ENCODE data around the gene AFP. TPM values are rescaled to one million over a fixed set of nuclear protein-coding genes. Genes with fewer than 3 reads are reported as not detected.

AFP gene
- total RNA-seq, 1 donor from 2014 or later, result 0.31 TPM

DNA sequence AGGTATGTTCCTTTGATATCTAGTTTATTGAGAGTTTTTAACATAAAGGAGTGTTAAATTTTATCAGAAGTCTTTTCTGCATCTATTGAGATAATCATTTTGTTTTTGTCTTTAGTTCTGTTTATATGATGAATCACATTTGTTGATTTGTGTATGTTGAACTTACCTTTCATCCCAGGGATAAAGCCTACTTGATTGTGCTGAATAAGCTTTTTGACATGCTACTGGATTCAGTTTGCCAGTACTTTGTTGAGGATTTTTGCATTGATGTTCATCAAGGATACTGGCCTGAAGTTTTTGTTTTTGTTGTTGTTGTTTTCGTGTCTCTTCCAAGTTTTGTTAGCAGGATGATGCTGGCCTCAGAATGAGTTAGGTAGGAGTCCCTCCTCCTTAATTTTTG lies 34.7 kb downstream of the AFP start:
- Mint-ChIP-seq H3K36me3 (no peaks in the 10 kb centered on the region), H3K27me3 (ENCODE audit: low read depth) (peaks cover 3% of the 10 kb centered on the region), H3K4me1 (no peaks in the 10 kb centered on the region), H3K27ac (no peak overlapping the region), H3K4me3 (no peak overlapping the region), H3K9me3 (peaks cover 40% of the 10 kb centered on the region)
- no peak for DNase-seq (ENCODE audit: low spot score in 2 of 2, unreplicated experiment in 2 of 2)
- TF ChIP-seq, protein P1, sequence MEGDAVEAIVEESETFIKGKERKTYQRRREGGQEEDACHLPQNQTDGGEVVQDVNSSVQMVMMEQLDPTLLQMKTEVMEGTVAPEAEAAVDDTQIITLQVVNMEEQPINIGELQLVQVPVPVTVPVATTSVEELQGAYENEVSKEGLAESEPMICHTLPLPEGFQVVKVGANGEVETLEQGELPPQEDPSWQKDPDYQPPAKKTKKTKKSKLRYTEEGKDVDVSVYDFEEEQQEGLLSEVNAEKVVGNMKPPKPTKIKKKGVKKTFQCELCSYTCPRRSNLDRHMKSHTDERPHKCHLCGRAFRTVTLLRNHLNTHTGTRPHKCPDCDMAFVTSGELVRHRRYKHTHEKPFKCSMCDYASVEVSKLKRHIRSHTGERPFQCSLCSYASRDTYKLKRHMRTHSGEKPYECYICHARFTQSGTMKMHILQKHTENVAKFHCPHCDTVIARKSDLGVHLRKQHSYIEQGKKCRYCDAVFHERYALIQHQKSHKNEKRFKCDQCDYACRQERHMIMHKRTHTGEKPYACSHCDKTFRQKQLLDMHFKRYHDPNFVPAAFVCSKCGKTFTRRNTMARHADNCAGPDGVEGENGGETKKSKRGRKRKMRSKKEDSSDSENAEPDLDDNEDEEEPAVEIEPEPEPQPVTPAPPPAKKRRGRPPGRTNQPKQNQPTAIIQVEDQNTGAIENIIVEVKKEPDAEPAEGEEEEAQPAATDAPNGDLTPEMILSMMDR (IDR thresholded peaks at IDR 0.05; ENCODE audit: unreplicated experiment), result no peak

DNA sequence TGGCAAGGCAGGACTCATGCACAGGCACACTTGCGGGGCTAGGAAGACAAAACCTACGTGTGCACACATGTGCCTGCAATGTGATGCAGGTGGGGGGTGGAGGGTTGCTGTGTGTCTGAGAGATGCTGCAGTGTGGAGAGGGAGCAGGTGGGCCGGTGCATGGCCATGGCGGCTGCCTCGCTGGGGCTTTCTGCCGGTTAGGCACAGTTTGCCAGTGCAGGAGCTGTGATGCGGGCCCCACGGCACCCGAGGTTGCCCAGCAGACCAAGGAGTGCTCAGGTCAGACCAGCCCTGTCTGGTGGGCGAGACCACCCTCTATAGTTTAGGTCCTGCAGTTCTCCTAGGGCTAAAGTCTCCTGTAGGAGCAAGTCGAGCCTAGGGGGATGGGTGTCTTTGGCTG lies 41.2 kb downstream of the AFP start:
- Mint-ChIP-seq H3K36me3 (no peaks in the 10 kb centered on the region), H3K4me3 (no peak overlapping the region), H3K27ac (no peak overlapping the region), H3K9me3 (peaks cover 30% of the 10 kb centered on the region), H3K4me1 (peaks cover 2% of the 10 kb centered on the region), H3K27me3 (ENCODE audit: low read depth) (no peaks in the 10 kb centered on the region)
- DNase-seq (ENCODE audit: low spot score in 2 of 2, unreplicated experiment in 2 of 2), result no peak
- TF ChIP-seq, protein P1 (IDR thresholded peaks at IDR 0.05; ENCODE audit: unreplicated experiment), result no peak

DNA sequence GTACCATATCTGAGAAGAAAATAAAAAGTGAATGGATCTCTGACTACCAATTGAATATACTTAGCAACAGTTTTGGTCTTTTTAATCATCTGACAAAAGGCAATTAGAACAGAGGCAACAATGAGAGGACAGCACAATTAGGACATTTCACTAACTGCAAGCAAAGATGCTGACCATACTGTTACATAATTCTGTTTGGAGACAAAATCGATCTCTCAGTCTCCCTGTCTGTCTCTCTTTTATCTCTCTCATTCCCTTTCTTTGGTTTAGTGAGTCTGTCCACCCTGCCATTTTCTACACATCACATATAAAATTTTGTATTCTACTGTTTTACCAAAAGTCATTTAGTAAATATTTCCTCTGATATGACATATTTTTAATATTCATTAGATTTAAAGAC lies 43.3 kb downstream of the AFP start:
- Mint-ChIP-seq H3K27ac (no peak overlapping the region), H3K27me3 (ENCODE audit: low read depth) (no peaks in the 10 kb centered on the region), H3K4me1 (peaks cover 2% of the 10 kb centered on the region), H3K36me3 (no peaks in the 10 kb centered on the region), H3K9me3 (peaks cover 9% of the 10 kb centered on the region), H3K4me3 (no peak overlapping the region)
- DNase-seq (ENCODE audit: low spot score in 2 of 2, unreplicated experiment in 2 of 2), result no peak
- TF ChIP-seq, protein P1 (IDR thresholded peaks at IDR 0.05; ENCODE audit: unreplicated experiment), result no peak

- Mint-ChIP-seq H3K27me3 (ENCODE audit: low read depth) (peaks cover 6% of the 10 kb centered on the region), H3K4me3 (no peak within 1 kb of the TSS), H3K9me3 (no peaks in the 10 kb centered on the region), H3K27ac (no peak within 1 kb of the TSS), H3K36me3 (no peaks in the 10 kb centered on the region), H3K4me1 (peaks cover 2% of the 10 kb centered on the region)
- no peak for DNase-seq (ENCODE audit: low spot score in 2 of 2, unreplicated experiment in 2 of 2)
- TF ChIP-seq, protein P1 (IDR thresholded peaks at IDR 0.05; ENCODE audit: unreplicated experiment), result no peak
Measured at GRCh38 chr4:73481358-73481757, 45.3 kb downstream of the AFP start, which contains the start of gene AFM. Gene AFM (plus strand): TSS chr4:73481745. CDS start chr4:73481776, 31 bp downstream.

GRCh38 chr4:73485085-73485484 lies 49.1 kb downstream of the AFP start:
- Mint-ChIP-seq H3K27ac (no peak overlapping the region), H3K4me1 (peaks cover 2% of the 10 kb centered on the region), H3K27me3 (ENCODE audit: low read depth) (peaks cover 6% of the 10 kb centered on the region), H3K36me3 (no peaks in the 10 kb centered on the region), H3K9me3 (no peaks in the 10 kb centered on the region), H3K4me3 (no peak overlapping the region)
- no peak for DNase-seq (ENCODE audit: low spot score in 2 of 2, unreplicated experiment in 2 of 2)
- TF ChIP-seq, protein P1 (IDR thresholded peaks at IDR 0.05; ENCODE audit: unreplicated experiment), result no peak

DNA sequence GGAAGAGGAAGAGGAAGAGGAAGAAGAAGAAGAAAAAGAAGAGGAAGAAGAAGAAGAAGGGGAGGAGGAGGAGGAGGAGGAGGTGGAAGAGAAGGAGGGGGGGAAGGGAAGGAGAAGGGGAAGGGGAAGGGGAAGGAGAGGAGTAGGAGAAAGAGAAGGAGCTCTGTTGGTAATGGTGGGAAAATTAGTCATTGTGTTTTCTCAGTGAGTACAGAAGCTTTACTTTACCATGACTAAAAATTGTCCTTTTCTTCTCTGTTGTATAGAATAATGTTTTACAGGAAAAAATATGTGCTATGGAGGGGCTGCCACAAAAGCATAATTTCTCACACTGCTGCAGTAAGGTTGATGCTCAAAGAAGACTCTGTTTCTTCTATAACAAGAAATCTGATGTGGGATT lies 49.6 kb downstream of the AFP start:
- Mint-ChIP-seq H3K9me3 (no peaks in the 10 kb centered on the region), H3K4me3 (no peak overlapping the region), H3K27me3 (ENCODE audit: low read depth) (peaks cover 6% of the 10 kb centered on the region), H3K4me1 (peaks cover 2% of the 10 kb centered on the region), H3K36me3 (no peaks in the 10 kb centered on the region), H3K27ac (no peak overlapping the region)
- TF ChIP-seq, protein P1 (IDR thresholded peaks at IDR 0.05; ENCODE audit: unreplicated experiment), result no peak
- no peak for DNase-seq (ENCODE audit: low spot score in 2 of 2, unreplicated experiment in 2 of 2)
